Cardiac muscle cell (in vitro differentiated cells and primary cell): ENCODE data around the gene ATOH7. TPM values are rescaled to one million over a fixed set of nuclear protein-coding genes. Genes with fewer than 3 reads are reported as not detected.
A peak's percentile ranks its signal among the peaks of the same experiment; 100 is the strongest.

Experiments used
- DNase-seq, 2 donors: peaks; one replicate each; pipeline versions ENCODE4 v3.0.0 to v3.0.0-alpha.2; 2010 to 2017; ENCODE audit warnings: low read depth in 1 of 2, low spot score in 1 of 2
- H3K27ac ChIP-seq: fragments of 200-600 bp; sonication (generic); 2 replicates; pipeline ENCODE4 v1.5.1; 2016
- H3K27me3 ChIP-seq: fragments of 200-600 bp; sonication (generic); 2 replicates; pipeline ENCODE4 v1.6.0; 2016; ENCODE audit warnings: control low read depth
- H3K36me3 ChIP-seq: fragments of 200-600 bp; sonication (generic); 2 replicates; pipeline ENCODE4 v1.5.1; 2016; ENCODE audit warnings: control low read depth
- H3K4me1 ChIP-seq: fragments of 200-600 bp; sonication (generic); 2 replicates; pipeline ENCODE4 v1.8.1; 2017; ENCODE audit warnings: low read depth, mild to moderate bottlenecking, mixed run types
- H3K4me3 ChIP-seq: fragments of 200-600 bp; sonication (generic); 2 replicates; pipeline ENCODE4 v1.5.1; 2016; ENCODE audit warnings: mild to moderate bottlenecking
- H3K9me3 ChIP-seq: fragments of 200-600 bp; sonication (generic); 2 replicates; pipeline ENCODE4 v1.5.1; 2017; ENCODE audit warnings: low read depth, mild to moderate bottlenecking, control low read depth
- CTCF ChIP-seq: IDR thresholded peaks from 2 replicates; pipeline ENCODE4 v1.5.1; 2012; ENCODE audit warnings: low read depth, mild to moderate bottlenecking, low read length
- polyA plus RNA-seq: library from polyadenylated mRNA; unstranded; fragments of >200 nt; fragmentation: Nextera tagmentation; extraction: Ambion mirVana; gene quantifications from 2 replicates; pipeline ENCODE4 v1.2.1, GENCODE V29; 2016
- total RNA-seq: library from RNA; depleted of rRNA; stranded (reverse); fragments of >200 nt; gene quantifications from 2 replicates; pipeline ENCODE4 v1.2.3, GENCODE V29; 2016

The ATOH7 gene
- total and polyA plus RNA-seq, 2 experiments from 2014 or later = 0.29 TPM; not detected in 1

GRCh38 chr10:68272833-68273232 lies 40.9 kb upstream of the ATOH7 start:
- Histone ChIP-seq H3K36me3 (no peaks in the 10 kb centered on the region), H3K27me3 (no peaks in the 10 kb centered on the region), H3K27ac (no peak overlapping the region), H3K4me3 (no peak overlapping the region), H3K9me3 (no peaks in the 10 kb centered on the region), H3K4me1 (no peaks in the 10 kb centered on the region)
- TF ChIP-seq CTCF = no peak
- no peak for DNase-seq

GRCh38 chr10:68271196-68271882 lies 39.4 kb upstream of the ATOH7 start:
- no peaks in the 10 kb centered on the region for H3K27me3 ChIP-seq
- no peak for TF ChIP-seq CTCF
- no peak overlapping the region for H3K27ac ChIP-seq
- no peaks in the 10 kb centered on the region for H3K36me3 ChIP-seq
- DNase-seq = peak in 1 of 2 donors; percentile 88
- H3K4me1 ChIP-seq = no peaks in the 10 kb centered on the region
- no peaks in the 10 kb centered on the region for H3K9me3 ChIP-seq
- no peak overlapping the region for H3K4me3 ChIP-seq

- no peak for TF ChIP-seq CTCF
- H3K4me1 ChIP-seq = no peaks in the 10 kb centered on the region
- H3K4me3 ChIP-seq = no peak overlapping the region
- H3K27me3 ChIP-seq = no peaks in the 10 kb centered on the region
- DNase-seq = no peak
- no peak overlapping the region for H3K27ac ChIP-seq
- H3K36me3 ChIP-seq = no peaks in the 10 kb centered on the region
- no peaks in the 10 kb centered on the region for H3K9me3 ChIP-seq
These were observed 37.8 kb upstream of the ATOH7 start for GRCh38 chr10:68269562-68270290.

- TF ChIP-seq CTCF = no peak
- H3K4me1 ChIP-seq = peaks cover 9% of the 10 kb centered on the region
- peak; percentile 20 to 63 for DNase-seq
- peak overlapping the region; percentile 11 for H3K27ac ChIP-seq
- H3K4me3 ChIP-seq = no peak overlapping the region
- H3K36me3 ChIP-seq = no peaks in the 10 kb centered on the region
- H3K27me3 ChIP-seq = no peaks in the 10 kb centered on the region
- H3K9me3 ChIP-seq = no peaks in the 10 kb centered on the region
These were observed 29.4 kb upstream of the ATOH7 start for GRCh38 chr10:68261132-68261856.

- Histone ChIP-seq H3K9me3 (no peaks in the 10 kb centered on the region), H3K4me3 (no peak overlapping the region), H3K4me1 (peaks cover 9% of the 10 kb centered on the region), H3K36me3 (no peaks in the 10 kb centered on the region), H3K27me3 (no peaks in the 10 kb centered on the region), H3K27ac (no peak overlapping the region)
- no peak for TF ChIP-seq CTCF
- no peak for DNase-seq
These were observed 21.4 kb upstream of the ATOH7 start for GRCh38 chr10:68253346-68253745.
